BE2C (cell line): ENCODE data around the gene RNF207.

Source experiments
- DNase-seq: peaks from one replicate; pipeline ENCODE4 v3.0.0-alpha.2; 2020
- H3K27me3 ChIP-seq: fragments of 250-450 bp; sonication (Bioruptor Pico); 2 replicates; pipeline ENCODE4 v1.5.1; 2020; ENCODE audit warnings: mild to moderate bottlenecking
- H3K36me3 ChIP-seq: fragments of 250-450 bp; sonication (Bioruptor Pico); 2 replicates; pipeline ENCODE4 v1.5.1; 2020; ENCODE audit warnings: mild to moderate bottlenecking
- H3K4me1 ChIP-seq: fragments of 250-450 bp; sonication (Bioruptor Pico); 2 replicates; pipeline ENCODE4 v1.5.1; 2020
- H3K4me3 ChIP-seq: 2 replicates; pipeline ENCODE4 v1.5.1; 2011; ENCODE audit warnings: low read depth, low read length
- H3K9me3 ChIP-seq: fragments of 250-450 bp; sonication (Bioruptor Pico); 2 replicates; pipeline ENCODE4 v1.5.1; 2020
- CTCF ChIP-seq: IDR thresholded peaks from 2 replicates; pipeline ENCODE4 v1.5.1; 2012; ENCODE audit warnings: mild to moderate bottlenecking, low read depth, low read length

The RNF207 gene

GRCh38 chr1:6269720-6270400, 63.9 kb downstream of the RNF207 start:
- H3K4me3 ChIP-seq: no peak overlapping the region
- DNase-seq: no peak

GRCh38 chr1:6270401-6270800, 64.5 kb downstream of the RNF207 start:
- no peaks in the 10 kb centered on the region for H3K9me3 ChIP-seq
- H3K4me3 ChIP-seq: no peak overlapping the region
- H3K4me1 ChIP-seq: peaks cover 3% of the 10 kb centered on the region
- DNase-seq: no peak
- H3K27me3 ChIP-seq: no peaks in the 10 kb centered on the region
- no peak for TF ChIP-seq CTCF
- H3K36me3 ChIP-seq: no peaks in the 10 kb centered on the region

More at GRCh38 chr1:6269720-6270400, 63.9 kb downstream of the RNF207 start:
- Histone ChIP-seq H3K27me3 (no peaks in the 10 kb centered on the region), H3K4me1 (peaks cover 3% of the 10 kb centered on the region), H3K36me3 (no peaks in the 10 kb centered on the region), H3K9me3 (no peaks in the 10 kb centered on the region)
- no peak for TF ChIP-seq CTCF
